Measurements from ENCODE around the gene TRIM52. TPM values are rescaled to one million over a fixed set of nuclear protein-coding genes. Genes with fewer than 3 reads are reported as not detected.

Gene TRIM52
- total and polyA plus RNA-seq, 9 of the 15 experiments (the other 6 are each of a cell fraction or from before 2014, with no cell fraction given), result 3.3 to 21.9 (median 13.5) TPM

DNA sequence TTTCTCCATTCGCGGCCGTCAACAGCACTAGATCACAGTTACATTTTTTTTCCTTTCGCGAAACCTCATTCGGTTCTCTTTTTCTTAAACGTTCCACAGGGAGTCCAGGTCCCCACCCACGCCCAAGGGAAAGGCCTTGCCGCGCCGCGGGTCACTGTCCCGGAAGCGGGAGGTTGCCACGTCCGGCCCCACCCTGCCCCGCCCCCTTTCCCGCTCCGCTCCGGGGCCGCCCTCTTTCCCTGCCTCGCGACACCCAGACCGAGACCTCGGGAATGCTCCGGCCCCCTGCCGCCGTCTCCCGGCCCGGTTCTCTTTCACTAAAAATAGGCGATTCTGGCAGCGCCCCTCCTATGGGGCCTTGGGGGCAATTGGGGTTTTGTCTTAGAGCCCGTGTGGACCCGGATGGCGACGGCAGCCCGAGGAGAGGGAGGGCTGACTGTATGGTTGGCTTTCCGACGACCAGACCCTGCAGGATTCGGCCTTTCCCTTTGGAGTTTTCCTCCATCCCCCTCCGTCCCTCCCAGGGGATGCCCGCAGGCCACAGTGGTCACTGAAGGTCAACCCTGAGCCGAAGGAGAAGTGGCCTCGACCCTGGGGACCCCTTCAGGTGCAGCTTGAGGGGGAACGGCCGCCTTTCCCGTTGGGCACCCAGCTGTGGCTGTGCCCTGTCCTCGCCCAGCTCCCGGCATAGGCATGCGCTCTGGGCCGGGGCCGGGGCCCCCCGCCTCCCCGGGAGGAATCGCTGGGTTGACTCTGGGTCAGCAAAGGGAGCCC lies 14.5 kb downstream of the TRIM52 start (continued):
- TF ChIP-seq PRMT5 (CRISPR knock-in tag; IDR thresholded peaks at IDR 0.05) (no peak), NR3C1 (CRISPR knock-in tag; IDR thresholded peaks at IDR 0.05) (no peak), POLR2A (conservative IDR thresholded peaks at IDR 0.05) (peak; percentile 78), SIRT6 (IDR thresholded peaks at IDR 0.05; ENCODE audit: low read depth, low read length) (no peak), CBX8 (IDR thresholded peaks at IDR 0.05; ENCODE audit: borderline replicate concordance, extremely low read depth, low read depth, low read length, poor library complexity, severe bottlenecking) (no peak), MEF2A (IDR thresholded peaks at IDR 0.05; ENCODE audit: control insufficient read depth, low read depth, low read length) (no peak), ZNF197 (CRISPR knock-in tag; IDR thresholded peaks at IDR 0.05; ENCODE audit: low read depth) (no peak), NUFIP1 (IDR thresholded peaks at IDR 0.05; ENCODE audit: partially characterized antibody) (no peak), ZNF133 (CRISPR knock-in tag; IDR thresholded peaks at IDR 0.05) (no peak), ZBTB9 (CRISPR knock-in tag; IDR thresholded peaks at IDR 0.05) (peak; percentile 62), MYBL2 (IDR thresholded peaks at IDR 0.05; ENCODE audit: low read depth) (no peak), MYBL2 (CRISPR knock-in tag; IDR thresholded peaks at IDR 0.05; ENCODE audit: borderline replicate concordance) (no peak), KLF13 (tag; IDR thresholded peaks at IDR 0.05; ENCODE audit: borderline replicate concordance, low read depth) (peak; percentile 22; the same call in 1 of the 2 replicates), KAT2B (IDR thresholded peaks at IDR 0.05; ENCODE audit: low read depth, low read length) (no peak), CC2D1A (IDR thresholded peaks at IDR 0.05) (no peak), KDM5B (IDR thresholded peaks at IDR 0.05; ENCODE audit: insufficient replicate concordance, low read depth, low read length) (peak; percentile 65), TFE3 (CRISPR knock-in tag; IDR thresholded peaks at IDR 0.05) (no peak), STAT6 (CRISPR knock-in tag; IDR thresholded peaks at IDR 0.05) (no peak; the same call in 1 of the 2 replicates)
- TF ChIP-seq, protein P1, sequence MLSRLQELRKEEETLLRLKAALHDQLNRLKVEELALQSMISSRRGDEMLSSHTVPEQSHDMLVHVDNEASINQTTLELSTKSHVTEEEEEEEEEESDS (CRISPR knock-in tag; IDR thresholded peaks at IDR 0.05), result no peak
- TF ChIP-seq, protein P2, sequence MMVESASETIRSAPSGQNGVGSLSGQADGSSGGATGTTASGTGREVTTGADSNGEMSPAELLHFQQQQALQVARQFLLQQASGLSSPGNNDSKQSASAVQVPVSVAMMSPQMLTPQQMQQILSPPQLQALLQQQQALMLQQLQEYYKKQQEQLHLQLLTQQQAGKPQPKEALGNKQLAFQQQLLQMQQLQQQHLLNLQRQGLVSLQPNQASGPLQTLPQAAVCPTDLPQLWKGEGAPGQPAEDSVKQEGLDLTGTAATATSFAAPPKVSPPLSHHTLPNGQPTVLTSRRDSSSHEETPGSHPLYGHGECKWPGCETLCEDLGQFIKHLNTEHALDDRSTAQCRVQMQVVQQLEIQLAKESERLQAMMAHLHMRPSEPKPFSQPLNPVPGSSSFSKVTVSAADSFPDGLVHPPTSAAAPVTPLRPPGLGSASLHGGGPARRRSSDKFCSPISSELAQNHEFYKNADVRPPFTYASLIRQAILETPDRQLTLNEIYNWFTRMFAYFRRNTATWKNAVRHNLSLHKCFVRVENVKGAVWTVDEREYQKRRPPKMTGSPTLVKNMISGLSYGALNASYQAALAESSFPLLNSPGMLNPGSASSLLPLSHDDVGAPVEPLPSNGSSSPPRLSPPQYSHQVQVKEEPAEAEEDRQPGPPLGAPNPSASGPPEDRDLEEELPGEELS (CRISPR knock-in tag; IDR thresholded peaks at IDR 0.05; ENCODE audit: borderline replicate concordance), result peak; percentile 68; the same call in 1 of the 2 replicates
